Esophagus squamous epithelium (tissue), 4 donors: Measurements from ENCODE around the gene MICALL2.

ENCODE experiments used
- CTCF ChIP-seq, 6 experiments: fragments of 450-650 bp in 4 of 6; fragments of 200-600 bp in 2 of 6; sonication (generic) in 2 of 6; IDR thresholded peaks; one replicate each; pipeline ENCODE4 v1.5.1; 2016 to 2019; ENCODE audit warnings: antibody characterized with exemption in 6 of 6, mild to moderate bottlenecking in 4 of 6, moderate library complexity in 4 of 6
- POLR2A ChIP-seq, 4 donors: fragments of 450-650 bp; IDR thresholded peaks; one replicate each; pipeline ENCODE4 v1.6.1; 2017; ENCODE audit warnings: antibody characterized with exemption in 4 of 4, mild to moderate bottlenecking in 4 of 4, moderate library complexity in 3 of 4

GRCh38 chr7:1478480-1478879, 19.2 kb upstream of the MICALL2 start:
- TF ChIP-seq CTCF (IDR thresholded peaks at IDR 0.05) (no peak), POLR2A (IDR thresholded peaks at IDR 0.05) (no peak)
